Activated CD4-positive, alpha-beta T cell treated with anti-CD3 and anti-CD28 coated beads, Interleukin-2, Interleukin-4, amounts not matched to agents 100 ng/mL and 50 ng/mL, durations not matched to agents 16 hours and 8 hours (primary cell): ENCODE measurements around the gene NTNG1.

Experiments used
- DNase-seq: peaks from one replicate; pipeline ENCODE4 v3.0.0-alpha.2; 2020; ENCODE audit warnings: low spot score

Gene NTNG1

GRCh38 chr1:107328087-107328486 is 187.2 kb downstream of the NTNG1 start:
- no peak for DNase-seq

- DNase-seq = no peak
Observed at GRCh38 chr1:107339775-107340174, 198.9 kb downstream of the NTNG1 start.

- DNase-seq = no peak
Observed at GRCh38 chr1:107342316-107342715, 201.5 kb downstream of the NTNG1 start.

GRCh38 chr1:107342768-107343167 is 201.9 kb downstream of the NTNG1 start:
- DNase-seq = no peak

GRCh38 chr1:107343601-107344000 is 202.8 kb downstream of the NTNG1 start:
- no peak for DNase-seq

- no peak for DNase-seq
Observed at GRCh38 chr1:107344268-107344760, 203.5 kb downstream of the NTNG1 start.

- no peak for DNase-seq
Observed at GRCh38 chr1:107344836-107345235, 204.0 kb downstream of the NTNG1 start.

- no peak for DNase-seq
Observed at GRCh38 chr1:107352850-107353249, 212.0 kb downstream of the NTNG1 start.

GRCh38 chr1:107357376-107357775 is 216.5 kb downstream of the NTNG1 start:
- no peak for DNase-seq

GRCh38 chr1:107358619-107359327 is 217.9 kb downstream of the NTNG1 start:
- no peak for DNase-seq

- no peak for DNase-seq
Observed at GRCh38 chr1:107359472-107360241, 218.8 kb downstream of the NTNG1 start.

- DNase-seq = no peak
Observed at GRCh38 chr1:107362468-107363140, 221.8 kb downstream of the NTNG1 start.

- DNase-seq = no peak
Observed at GRCh38 chr1:107363154-107363553, 222.3 kb downstream of the NTNG1 start.

- no peak for DNase-seq
Observed at GRCh38 chr1:107365527-107366240, 224.8 kb downstream of the NTNG1 start.

GRCh38 chr1:107378426-107378825 is 237.6 kb downstream of the NTNG1 start:
- DNase-seq = no peak

- DNase-seq = no peak
Observed at GRCh38 chr1:107378866-107379265, 238.0 kb downstream of the NTNG1 start.

GRCh38 chr1:107379826-107380225 is 239.0 kb downstream of the NTNG1 start:
- no peak for DNase-seq

GRCh38 chr1:107389410-107390396 is 248.9 kb downstream of the NTNG1 start:
- no peak for DNase-seq

- no peak for DNase-seq
Observed at GRCh38 chr1:107394301-107394700, 253.5 kb downstream of the NTNG1 start.

- no peak for DNase-seq
Observed at GRCh38 chr1:107401704-107402103, 260.9 kb downstream of the NTNG1 start.

GRCh38 chr1:107404756-107405155 is 263.9 kb downstream of the NTNG1 start:
- no peak for DNase-seq
